KOPT-K1 (cell line): ENCODE data around the gene SEMA3F.
"Not testable (repeated sequence)": the region's sequence is repeated elsewhere in the genome, so short reads cannot be mapped to it uniquely, and the experiment has no call there.

Experiments used
- H3K27ac ChIP-seq: fragments of 200-600 bp; sonication (generic); 2 replicates; pipeline ENCODE4 v1.5.1; 2016; ENCODE audit warnings: antibody characterized with exemption, mild to moderate bottlenecking, low read depth, low read length; ENCODE audit not compliant: poor library complexity, severe bottlenecking
- H3K36me3 ChIP-seq: fragments of 200-600 bp; sonication (generic); 2 replicates; pipeline ENCODE4 v1.5.1; 2017; ENCODE audit warnings: antibody characterized with exemption, mild to moderate bottlenecking, low read length, moderate library complexity; ENCODE audit not compliant: insufficient read depth
- H3K9me3 ChIP-seq: fragments of 200-600 bp; sonication (generic); 2 replicates; pipeline ENCODE4 v1.5.1; 2017; ENCODE audit warnings: antibody characterized with exemption, low read length, mild to moderate bottlenecking; ENCODE audit not compliant: insufficient read depth, poor library complexity, severe bottlenecking

The SEMA3F gene

GRCh38 chr3:50227390-50228183 is 72.5 kb downstream of the SEMA3F start:
- H3K36me3 ChIP-seq, result no peaks in the 10 kb centered on the region
- H3K27ac ChIP-seq, result peak overlapping the region; percentile 93
- H3K9me3 ChIP-seq, result no peaks in the 10 kb centered on the region

- peak overlapping the region; percentile 93 for H3K27ac ChIP-seq
- not testable (repeated sequence) for H3K36me3 ChIP-seq
Measured at GRCh38 chr3:50228184-50228763, 73.2 kb downstream of the SEMA3F start.

GRCh38 chr3:50229490-50229889 is 74.4 kb downstream of the SEMA3F start:
- Histone ChIP-seq H3K36me3 (no peaks in the 10 kb centered on the region), H3K27ac (no peak overlapping the region), H3K9me3 (no peaks in the 10 kb centered on the region)

More at GRCh38 chr3:50228184-50228763, 73.2 kb downstream of the SEMA3F start:
- H3K9me3 ChIP-seq, result not testable (repeated sequence)

GRCh38 chr3:50230104-50230793 is 75.1 kb downstream of the SEMA3F start:
- Histone ChIP-seq H3K36me3 (no peaks in the 10 kb centered on the region), H3K9me3 (no peaks in the 10 kb centered on the region), H3K27ac (no peak overlapping the region)

- H3K9me3 ChIP-seq, result no peaks in the 10 kb centered on the region
- H3K36me3 ChIP-seq, result no peaks in the 10 kb centered on the region
- no peak overlapping the region for H3K27ac ChIP-seq
Measured at GRCh38 chr3:50230794-50231125, 75.6 kb downstream of the SEMA3F start.

- Histone ChIP-seq H3K9me3 (no peaks in the 10 kb centered on the region), H3K27ac (no peak overlapping the region)
Measured at GRCh38 chr3:50231581-50231980, 76.5 kb downstream of the SEMA3F start.

GRCh38 chr3:50232303-50232702 is 77.2 kb downstream of the SEMA3F start:
- Histone ChIP-seq H3K9me3 (no peaks in the 10 kb centered on the region), H3K36me3 (no peaks in the 10 kb centered on the region)

More at GRCh38 chr3:50231581-50231980, 76.5 kb downstream of the SEMA3F start:
- no peaks in the 10 kb centered on the region for H3K36me3 ChIP-seq

GRCh38 chr3:50233176-50233575 is 78.1 kb downstream of the SEMA3F start:
- Histone ChIP-seq H3K36me3 (no peaks in the 10 kb centered on the region), H3K27ac (no peak overlapping the region), H3K9me3 (no peaks in the 10 kb centered on the region)

More at GRCh38 chr3:50232303-50232702, 77.2 kb downstream of the SEMA3F start:
- H3K27ac ChIP-seq, result no peak overlapping the region

GRCh38 chr3:50235716-50236483 is 80.8 kb downstream of the SEMA3F start, which contains the start of gene GNAI2:
Gene GNAI2, plus strand, starts transcription at chr3:50236204. Its CDS starts 132 bp downstream, at chr3:50236336.
- H3K27ac ChIP-seq, result peak within 1 kb of the TSS; percentile 91
- peaks cover 23% of the 10 kb centered on the region for H3K36me3 ChIP-seq
- H3K9me3 ChIP-seq, result no peaks in the 10 kb centered on the region

- peaks cover 30% of the 10 kb centered on the region for H3K36me3 ChIP-seq
- no peaks in the 10 kb centered on the region for H3K9me3 ChIP-seq
- H3K27ac ChIP-seq, result peak overlapping the region; percentile 91
Measured at GRCh38 chr3:50236484-50237132, 81.5 kb downstream of the SEMA3F start.

GRCh38 chr3:50237133-50237651 is 82.1 kb downstream of the SEMA3F start:
- H3K27ac ChIP-seq, result peak overlapping the region; percentile 91
- no peaks in the 10 kb centered on the region for H3K9me3 ChIP-seq
- peaks cover 34% of the 10 kb centered on the region for H3K36me3 ChIP-seq

- H3K36me3 ChIP-seq, result peaks cover 42% of the 10 kb centered on the region
- H3K27ac ChIP-seq, result peak overlapping the region; percentile 91
- H3K9me3 ChIP-seq, result no peaks in the 10 kb centered on the region
Measured at GRCh38 chr3:50237754-50238548, 82.8 kb downstream of the SEMA3F start.

GRCh38 chr3:50238549-50239026 is 83.5 kb downstream of the SEMA3F start:
- Histone ChIP-seq H3K36me3 (peaks cover 48% of the 10 kb centered on the region), H3K9me3 (no peaks in the 10 kb centered on the region), H3K27ac (peak overlapping the region; percentile 91)
